Vagina (tissue), 2 donors: ENCODE results near the gene SMARCC1. TPM values are rescaled to one million over a fixed set of nuclear protein-coding genes. Genes with fewer than 3 reads are reported as not detected.

ENCODE experiments used
- DNase-seq, 2 donors: peaks; one replicate each; pipeline ENCODE4 v3.0.0-alpha.2; 2017; ENCODE audit errors: extremely low spot score in 2 of 2
- H3K27ac ChIP-seq: fragments of 200-600 bp; sonication (generic); one replicate; pipeline ENCODE4 v1.5.1; 2019
- H3K27me3 ChIP-seq: fragments of 200-600 bp; sonication (generic); one replicate; pipeline ENCODE4 v1.5.1; 2019
- H3K36me3 ChIP-seq, 2 donors: fragments of 200-600 bp; sonication (generic); one replicate each; pipeline ENCODE4 v1.5.1; 2017 to 2019
- H3K4me1 ChIP-seq: fragments of 200-600 bp; sonication (generic); one replicate; pipeline ENCODE4 v1.5.1; 2019
- H3K4me3 ChIP-seq, 2 donors: fragments of 200-600 bp; sonication (generic); 1 replicate in 1 of 2; 2 replicates in 1 of 2; pipeline ENCODE4 v1.5.1; 2016 to 2019
- H3K9me3 ChIP-seq: fragments of 200-600 bp; sonication (generic); one replicate; pipeline ENCODE4 v1.5.1; 2019
- POLR2A ChIP-seq, 2 donors: fragments of 450-650 bp; IDR thresholded peaks; one replicate each; pipeline ENCODE4 v1.6.1; 2017; ENCODE audit warnings: antibody characterized with exemption in 2 of 2, mild to moderate bottlenecking in 2 of 2, moderate library complexity in 2 of 2
- POLR2AphosphoS5 ChIP-seq, 2 donors: sonication (generic); formaldehyde crosslinking; IDR thresholded peaks; one replicate each; pipeline ENCODE4 v1.9.0; 2017; ENCODE audit warnings: antibody characterized with exemption in 2 of 2, mild to moderate bottlenecking in 2 of 2, low read depth in 1 of 2; ENCODE audit not compliant: insufficient read depth in 1 of 2
- intact Hi-C: fragments of 100-400 bp; cut with DNase I; formaldehyde crosslinking; loops from one replicate; pipeline ENCODE4 v1.15.1; 2023
- total RNA-seq: library from RNA; depleted of rRNA; stranded (reverse); fragments of >200 nt; gene quantifications from one replicate; pipeline ENCODE4 v1.2.3, GENCODE V29; 2016
- TF ChIP-seq, protein P1 (sequence below), 3 experiments: fragments of 450-650 bp in 2 of 3; fragments of 200-600 bp in 1 of 3; sonication (generic) in 1 of 3; IDR thresholded peaks; one replicate each; pipeline ENCODE4 v1.5.1; 2017 to 2019; ENCODE audit warnings: antibody characterized with exemption in 3 of 3, mild to moderate bottlenecking in 2 of 3, moderate library complexity in 2 of 3

The SMARCC1 gene
- total RNA-seq, 1 donor from 2014 or later: 39.0 TPM

DNA sequence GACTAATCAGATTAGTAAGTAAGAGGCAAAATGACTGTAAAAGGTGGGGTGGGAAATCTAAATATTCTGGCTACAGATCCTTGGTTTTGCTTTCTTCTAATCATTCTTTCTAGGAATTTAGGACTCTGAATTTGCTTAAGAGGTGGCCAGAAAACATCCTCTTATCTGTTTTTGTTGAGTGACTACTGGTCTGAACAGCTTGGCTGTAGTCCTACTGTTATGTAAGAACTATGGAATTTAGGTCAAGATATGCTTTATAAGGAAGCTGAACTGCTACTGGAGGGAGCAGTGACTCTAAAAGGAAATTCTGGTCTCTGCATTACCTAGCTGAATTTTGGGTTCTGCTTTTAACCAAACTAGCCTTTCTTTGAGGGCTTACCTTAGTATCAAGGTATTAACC is 169.5 kb downstream of the SMARCC1 start:
- no peak for DNase-seq
- intact Hi-C loops: no loop called here
- Histone ChIP-seq H3K36me3 (peaks cover 0 to 16% of the 10 kb centered on the region in 2 donors), H3K9me3 (no peaks in the 10 kb centered on the region), H3K27me3 (no peaks in the 10 kb centered on the region), H3K4me1 (peaks cover 8% of the 10 kb centered on the region), H3K27ac (no peak overlapping the region), H3K4me3 (no peak overlapping the region)
- TF ChIP-seq POLR2AphosphoS5 (IDR thresholded peaks at IDR 0.05; ENCODE audit: insufficient read depth in 1 of 2, low read depth in 1 of 2): no peak
- TF ChIP-seq POLR2A (IDR thresholded peaks at IDR 0.05): no peak
- TF ChIP-seq, protein P1, sequence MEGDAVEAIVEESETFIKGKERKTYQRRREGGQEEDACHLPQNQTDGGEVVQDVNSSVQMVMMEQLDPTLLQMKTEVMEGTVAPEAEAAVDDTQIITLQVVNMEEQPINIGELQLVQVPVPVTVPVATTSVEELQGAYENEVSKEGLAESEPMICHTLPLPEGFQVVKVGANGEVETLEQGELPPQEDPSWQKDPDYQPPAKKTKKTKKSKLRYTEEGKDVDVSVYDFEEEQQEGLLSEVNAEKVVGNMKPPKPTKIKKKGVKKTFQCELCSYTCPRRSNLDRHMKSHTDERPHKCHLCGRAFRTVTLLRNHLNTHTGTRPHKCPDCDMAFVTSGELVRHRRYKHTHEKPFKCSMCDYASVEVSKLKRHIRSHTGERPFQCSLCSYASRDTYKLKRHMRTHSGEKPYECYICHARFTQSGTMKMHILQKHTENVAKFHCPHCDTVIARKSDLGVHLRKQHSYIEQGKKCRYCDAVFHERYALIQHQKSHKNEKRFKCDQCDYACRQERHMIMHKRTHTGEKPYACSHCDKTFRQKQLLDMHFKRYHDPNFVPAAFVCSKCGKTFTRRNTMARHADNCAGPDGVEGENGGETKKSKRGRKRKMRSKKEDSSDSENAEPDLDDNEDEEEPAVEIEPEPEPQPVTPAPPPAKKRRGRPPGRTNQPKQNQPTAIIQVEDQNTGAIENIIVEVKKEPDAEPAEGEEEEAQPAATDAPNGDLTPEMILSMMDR (IDR thresholded peaks at IDR 0.05): no peak

DNA sequence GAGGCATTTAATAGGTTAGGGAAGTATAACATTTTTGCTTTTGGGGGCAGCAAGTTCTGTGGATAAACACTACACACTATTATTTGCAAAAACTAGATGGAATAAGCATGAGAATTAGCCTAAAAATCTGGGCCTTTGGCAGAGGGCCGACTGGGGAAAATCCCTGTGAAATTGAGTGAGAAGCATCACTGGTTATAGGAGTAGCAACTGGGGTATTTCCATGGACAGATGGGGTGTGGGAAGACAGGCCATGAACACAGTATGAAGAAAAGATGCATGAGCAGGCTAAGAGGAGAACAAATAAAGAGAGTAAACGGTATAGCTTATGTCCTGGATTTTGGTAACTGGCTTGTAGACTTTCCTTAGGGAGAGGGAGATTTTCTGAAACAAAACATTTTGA is 170.1 kb downstream of the SMARCC1 start:
- H3K4me1 ChIP-seq: peaks cover 8% of the 10 kb centered on the region
- intact Hi-C loops: no loop called here
- H3K27me3 ChIP-seq: no peaks in the 10 kb centered on the region
- no peaks in the 10 kb centered on the region for H3K9me3 ChIP-seq
- peaks cover 0 to 16% of the 10 kb centered on the region in 2 donors for H3K36me3 ChIP-seq
- H3K4me3 ChIP-seq: no peak overlapping the region
- no peak for DNase-seq
- H3K27ac ChIP-seq: no peak overlapping the region
- no peak for TF ChIP-seq POLR2A (IDR thresholded peaks at IDR 0.05)

DNA sequence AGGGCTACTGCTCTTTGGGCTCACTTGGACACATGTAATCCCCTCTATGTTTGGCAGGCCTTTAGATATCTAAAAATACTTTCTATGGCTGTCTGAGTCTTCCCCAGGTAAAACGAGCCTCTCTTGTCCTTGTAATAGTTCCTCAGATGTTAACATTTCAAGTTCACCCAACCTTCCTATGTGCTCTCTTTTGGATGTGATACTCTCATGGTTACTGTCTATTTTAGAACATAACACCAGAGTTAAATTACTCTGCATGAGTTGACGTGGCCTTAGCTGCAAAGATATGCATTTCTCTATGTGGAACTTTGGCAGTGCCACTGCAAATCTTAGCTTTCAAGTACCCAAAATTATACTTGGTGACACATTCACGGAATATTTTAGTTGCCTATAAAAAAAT is 171.1 kb downstream of the SMARCC1 start:
- DNase-seq: no peak
- intact Hi-C loops: no loop called here
- H3K9me3 ChIP-seq: no peaks in the 10 kb centered on the region
- no peak overlapping the region for H3K4me3 ChIP-seq
- H3K4me1 ChIP-seq: peaks cover 8% of the 10 kb centered on the region
- TF ChIP-seq, protein P1 (IDR thresholded peaks at IDR 0.05): no peak
- TF ChIP-seq POLR2AphosphoS5 (IDR thresholded peaks at IDR 0.05; ENCODE audit: insufficient read depth in 1 of 2, low read depth in 1 of 2) (no peak), POLR2A (IDR thresholded peaks at IDR 0.05) (no peak)
- H3K36me3 ChIP-seq: peaks cover 0 to 16% of the 10 kb centered on the region in 2 donors
- H3K27me3 ChIP-seq: no peaks in the 10 kb centered on the region
- no peak overlapping the region for H3K27ac ChIP-seq

DNA sequence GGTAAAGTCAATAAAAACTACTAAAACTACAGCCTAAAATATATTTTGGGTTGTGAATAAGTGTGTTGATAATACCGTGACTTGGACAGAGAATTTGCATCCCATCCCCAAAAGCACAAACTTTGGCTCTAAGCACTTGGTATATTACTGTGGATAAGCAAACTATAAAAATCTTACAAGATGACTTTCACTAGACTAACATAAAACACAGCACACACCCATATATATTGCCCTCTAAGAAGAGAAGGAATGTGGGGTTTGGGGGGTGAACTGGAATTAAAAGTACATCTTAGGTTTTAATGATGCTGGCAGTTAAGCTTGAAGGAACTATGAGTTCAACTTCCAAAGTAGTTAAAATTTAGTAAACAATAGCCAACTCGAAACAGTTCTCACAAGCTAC is 174.4 kb downstream of the SMARCC1 start:
- intact Hi-C loops: no loop called here
- H3K27ac ChIP-seq: no peak overlapping the region
- H3K27me3 ChIP-seq: no peaks in the 10 kb centered on the region
- peaks cover 0 to 16% of the 10 kb centered on the region in 2 donors for H3K36me3 ChIP-seq
- H3K4me1 ChIP-seq: peaks cover 4% of the 10 kb centered on the region
- DNase-seq: no peak
- no peak overlapping the region for H3K4me3 ChIP-seq
- no peak for TF ChIP-seq POLR2A (IDR thresholded peaks at IDR 0.05)
- TF ChIP-seq, protein P1 (IDR thresholded peaks at IDR 0.05): no peak
- TF ChIP-seq POLR2AphosphoS5 (IDR thresholded peaks at IDR 0.05; ENCODE audit: insufficient read depth in 1 of 2, low read depth in 1 of 2): no peak
- no peaks in the 10 kb centered on the region for H3K9me3 ChIP-seq

DNA sequence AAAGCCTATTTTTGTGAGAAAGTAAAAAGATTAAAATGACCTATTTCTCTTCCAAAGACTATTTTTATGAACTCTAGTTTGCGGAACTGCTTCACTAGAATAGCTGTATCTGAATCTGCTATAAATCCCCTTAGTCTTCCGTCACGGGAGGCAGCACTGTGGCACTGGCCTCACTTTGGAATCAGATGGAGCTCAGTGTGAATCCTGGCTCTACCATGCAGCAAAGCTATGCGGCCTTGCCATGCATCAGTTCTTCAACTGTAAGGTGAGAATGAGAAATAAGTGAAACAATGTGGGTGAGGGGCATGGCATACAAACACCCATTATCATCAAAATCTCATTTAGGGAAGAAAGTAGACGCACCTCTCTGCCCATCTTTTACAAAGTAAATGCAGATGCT is 175.5 kb downstream of the SMARCC1 start:
- H3K27ac ChIP-seq: no peak overlapping the region
- no peaks in the 10 kb centered on the region for H3K27me3 ChIP-seq
- H3K9me3 ChIP-seq: no peaks in the 10 kb centered on the region
- intact Hi-C loops: no loop called here
- no peak overlapping the region for H3K4me3 ChIP-seq
- DNase-seq: no peak
- TF ChIP-seq, protein P1 (IDR thresholded peaks at IDR 0.05): no peak
- TF ChIP-seq POLR2A (IDR thresholded peaks at IDR 0.05): no peak
- no peak for TF ChIP-seq POLR2AphosphoS5 (IDR thresholded peaks at IDR 0.05; ENCODE audit: insufficient read depth in 1 of 2, low read depth in 1 of 2)
- H3K4me1 ChIP-seq: no peaks in the 10 kb centered on the region
- H3K36me3 ChIP-seq: peaks cover 0 to 16% of the 10 kb centered on the region in 2 donors
